HTERT RPE-1 (cell line): Measurements from ENCODE around the gene SPTLC2.
"Not testable (repeated sequence)": the region's sequence is repeated elsewhere in the genome, so short reads cannot be mapped to it uniquely, and the experiment has no call there.

ENCODE experiments used
- in situ Hi-C: fragments of 300-500 bp; cut with MboI; formaldehyde crosslinking; loops from 4 replicates; pipeline ENCODE4 v1.14.3; 2020; ENCODE audit warnings: low sequenced_read_pairs

Gene SPTLC2

DNA sequence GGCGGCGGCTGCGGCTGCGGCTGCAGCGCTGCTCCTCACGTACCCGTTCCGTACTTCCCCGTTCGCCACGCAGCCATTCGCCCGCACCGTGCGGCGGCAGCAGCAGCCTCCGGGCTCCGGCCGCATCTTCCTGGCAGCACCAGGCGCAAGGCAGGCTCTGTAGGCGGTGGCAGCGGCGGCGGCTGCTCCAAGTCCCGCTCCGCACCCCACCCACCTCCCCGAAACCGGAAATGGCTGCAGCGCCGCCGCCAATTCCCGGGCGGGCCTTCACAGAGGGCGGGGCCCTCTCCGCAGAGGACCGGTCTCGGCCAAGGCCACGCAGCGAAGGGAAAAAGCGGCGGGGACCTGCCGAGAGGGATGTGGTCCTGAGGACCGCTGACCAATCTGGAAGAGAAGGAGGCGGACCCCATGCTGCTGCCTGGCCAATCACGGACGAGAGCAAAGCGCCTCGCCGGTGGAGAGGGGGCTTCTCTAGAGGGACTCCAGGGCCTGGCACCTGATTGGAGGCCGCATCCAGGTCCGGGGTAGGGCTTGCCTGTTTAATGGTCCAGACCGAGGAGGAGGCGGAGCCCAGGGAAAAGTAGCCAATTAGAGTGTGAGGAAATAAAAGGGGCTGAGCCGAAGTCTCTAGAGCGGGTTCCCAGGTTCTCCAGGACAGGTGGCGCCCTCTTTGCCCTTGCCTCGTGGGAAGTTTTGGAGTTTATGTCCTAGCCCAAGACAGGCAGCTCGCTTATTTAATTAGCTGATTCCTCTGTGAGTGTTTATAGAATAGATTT lies at the start of gene SPTLC2:
Gene SPTLC2 (minus strand): TSS at position 184 of the 776 bp plus-strand sequence. CDS start 58 bp downstream, at position 126.
- in situ Hi-C loops: no loop called here

- in situ Hi-C loops: no loop called here
These were observed 46.9 kb upstream of the SPTLC2 start for GRCh38 chr14:77663293-77663692.

DNA sequence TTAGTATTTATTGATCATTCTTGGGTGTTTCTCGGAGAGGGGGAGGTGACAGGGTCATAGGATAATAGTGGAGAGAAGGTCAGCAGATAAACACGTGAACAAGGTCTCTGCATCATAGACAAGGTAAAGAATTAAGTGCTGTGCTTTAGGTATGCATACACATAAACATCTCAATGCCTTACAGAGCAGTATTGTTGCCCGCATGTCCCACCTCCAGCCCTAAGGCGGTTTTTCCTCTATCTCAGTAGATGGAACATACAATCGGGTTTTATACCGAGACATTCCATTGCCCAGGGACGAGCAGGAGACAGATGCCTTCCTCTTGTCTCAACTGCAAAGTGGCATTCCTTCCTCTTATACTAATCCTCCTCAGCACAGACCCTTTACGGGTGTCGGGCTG lies 45.1 kb upstream of the SPTLC2 start:
- in situ Hi-C loops: not testable (repeated sequence)

GRCh38 chr14:77660754-77661153 lies 44.3 kb upstream of the SPTLC2 start:
- in situ Hi-C loops: no loop called here

GRCh38 chr14:77659831-77660230 lies 43.4 kb upstream of the SPTLC2 start:
- in situ Hi-C loops: no loop called here

DNA sequence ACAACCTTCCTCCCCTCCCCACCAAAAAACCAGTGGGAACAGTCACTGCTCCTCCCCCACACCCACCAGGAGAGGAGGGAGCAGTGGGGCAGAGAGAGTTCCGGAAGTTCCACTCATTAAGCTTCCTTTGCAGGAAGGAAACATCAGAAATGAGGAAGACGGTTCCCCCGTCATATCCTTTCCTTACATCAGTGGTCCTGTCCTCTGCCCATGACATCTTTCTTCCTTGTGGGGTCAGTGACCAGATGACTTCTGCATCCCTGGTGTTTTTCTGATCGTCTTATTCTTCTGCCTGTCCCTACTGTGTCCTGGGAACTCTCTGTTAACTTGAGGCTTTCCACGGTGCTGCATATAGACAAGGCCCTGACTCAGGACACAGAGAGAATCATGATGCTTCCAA lies 40.8 kb upstream of the SPTLC2 start:
- in situ Hi-C loops: no loop called here

DNA sequence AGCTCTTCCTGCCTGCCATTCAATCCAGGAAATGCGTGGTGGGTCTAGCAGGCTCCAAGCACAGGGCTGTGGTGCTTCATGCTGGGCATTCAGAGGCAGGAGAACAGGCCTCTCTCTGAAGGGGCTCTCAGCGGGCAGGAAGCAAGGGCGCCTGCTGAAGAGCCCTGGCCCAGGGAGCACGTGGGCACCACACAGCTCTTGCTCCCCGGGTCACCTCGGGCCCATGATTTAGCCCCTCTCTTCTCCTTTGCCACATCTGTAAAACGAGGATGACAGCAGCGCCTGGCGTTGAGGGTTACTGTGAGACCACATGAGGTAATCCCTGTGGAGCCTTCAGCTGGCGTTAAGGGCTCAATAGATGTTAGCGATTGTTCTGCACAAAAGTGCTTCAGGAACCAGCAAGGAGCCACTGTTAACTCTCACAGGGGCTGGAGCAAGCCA lies 37.6 kb upstream of the SPTLC2 start:
- in situ Hi-C loops: no loop called here

DNA sequence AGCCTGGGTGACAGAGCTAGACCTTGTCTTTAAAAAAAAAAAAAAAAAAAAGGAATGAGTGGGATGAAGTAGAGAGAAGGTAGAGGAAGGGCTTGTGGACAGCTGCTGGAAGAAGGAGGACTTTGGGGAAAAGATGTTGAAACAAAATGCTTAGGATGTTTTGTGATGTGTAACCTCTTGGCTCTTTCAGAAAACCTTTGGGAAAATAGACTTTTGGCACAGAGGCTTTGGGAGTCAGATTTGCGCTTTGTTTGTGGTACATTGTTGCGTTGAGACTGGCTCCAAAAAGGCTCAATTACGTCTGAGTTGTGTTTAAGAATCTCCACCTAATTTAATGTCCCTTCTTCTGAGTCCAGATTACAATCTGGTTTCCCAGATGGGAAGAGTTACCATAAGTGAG lies 32.9 kb upstream of the SPTLC2 start:
- in situ Hi-C loops: no loop called here

GRCh38 chr14:77648520-77649200 lies 32.2 kb upstream of the SPTLC2 start:
- in situ Hi-C loops: no loop called here

- in situ Hi-C loops: no loop called here
These were observed 31.4 kb upstream of the SPTLC2 start for GRCh38 chr14:77647853-77648252.

GRCh38 chr14:77646907-77647306 lies 30.5 kb upstream of the SPTLC2 start:
- in situ Hi-C loops: no loop called here

DNA sequence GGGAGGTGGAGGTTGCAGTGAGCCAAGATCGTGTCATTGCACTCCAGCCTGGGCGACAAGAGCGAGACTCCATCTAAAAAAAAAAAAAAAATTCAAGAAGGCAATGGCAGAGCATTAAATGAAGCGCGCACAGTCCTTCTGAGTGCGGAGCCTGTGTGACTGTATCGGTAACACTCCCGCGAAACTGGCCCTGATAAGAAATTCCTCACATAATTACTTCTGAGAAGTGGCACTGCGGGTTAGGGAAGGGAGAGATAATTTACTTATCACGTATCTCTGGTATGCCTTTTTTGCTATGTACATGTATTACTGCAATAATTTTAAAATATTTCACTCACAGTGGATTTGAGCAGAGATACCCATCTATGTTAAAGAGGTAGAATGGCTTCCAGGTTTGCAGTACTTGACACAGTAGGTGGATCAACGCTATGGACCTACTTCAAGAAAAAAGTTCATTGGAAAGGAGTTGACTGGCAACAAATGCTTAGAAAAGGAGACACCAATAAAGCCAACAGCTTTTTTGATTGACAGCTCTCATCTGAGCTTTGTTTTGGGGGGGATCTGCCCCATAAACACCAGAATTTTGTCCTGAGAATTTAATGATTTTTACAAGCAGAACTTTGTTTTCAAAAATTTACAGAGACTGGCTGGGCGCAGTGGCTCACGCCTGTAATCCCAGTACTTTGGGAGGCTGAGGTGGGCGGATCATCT lies 29.2 kb upstream of the SPTLC2 start:
- in situ Hi-C loops: no loop called here

DNA sequence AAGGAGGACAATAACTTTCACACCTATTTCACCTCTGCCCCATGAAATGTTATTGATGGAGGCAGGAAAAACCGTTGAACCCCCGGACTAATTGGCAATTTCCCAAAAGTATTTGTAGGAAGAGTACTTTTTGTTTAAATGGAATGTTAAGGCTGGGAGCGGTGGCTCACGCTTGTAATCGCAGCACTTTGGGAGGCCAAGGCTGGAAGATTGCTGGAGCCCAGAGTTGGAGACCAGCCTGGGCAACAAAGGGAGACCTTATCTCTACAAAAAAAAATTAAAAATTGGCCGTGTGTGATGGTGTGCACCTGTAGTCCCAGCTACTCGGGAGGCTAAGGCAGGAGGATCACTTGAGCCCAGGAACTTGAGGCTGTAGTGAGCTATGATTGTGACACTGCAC lies 26.0 kb upstream of the SPTLC2 start:
- in situ Hi-C loops: no loop called here

GRCh38 chr14:77641534-77642341 lies 25.3 kb upstream of the SPTLC2 start:
- in situ Hi-C loops: no loop called here

DNA sequence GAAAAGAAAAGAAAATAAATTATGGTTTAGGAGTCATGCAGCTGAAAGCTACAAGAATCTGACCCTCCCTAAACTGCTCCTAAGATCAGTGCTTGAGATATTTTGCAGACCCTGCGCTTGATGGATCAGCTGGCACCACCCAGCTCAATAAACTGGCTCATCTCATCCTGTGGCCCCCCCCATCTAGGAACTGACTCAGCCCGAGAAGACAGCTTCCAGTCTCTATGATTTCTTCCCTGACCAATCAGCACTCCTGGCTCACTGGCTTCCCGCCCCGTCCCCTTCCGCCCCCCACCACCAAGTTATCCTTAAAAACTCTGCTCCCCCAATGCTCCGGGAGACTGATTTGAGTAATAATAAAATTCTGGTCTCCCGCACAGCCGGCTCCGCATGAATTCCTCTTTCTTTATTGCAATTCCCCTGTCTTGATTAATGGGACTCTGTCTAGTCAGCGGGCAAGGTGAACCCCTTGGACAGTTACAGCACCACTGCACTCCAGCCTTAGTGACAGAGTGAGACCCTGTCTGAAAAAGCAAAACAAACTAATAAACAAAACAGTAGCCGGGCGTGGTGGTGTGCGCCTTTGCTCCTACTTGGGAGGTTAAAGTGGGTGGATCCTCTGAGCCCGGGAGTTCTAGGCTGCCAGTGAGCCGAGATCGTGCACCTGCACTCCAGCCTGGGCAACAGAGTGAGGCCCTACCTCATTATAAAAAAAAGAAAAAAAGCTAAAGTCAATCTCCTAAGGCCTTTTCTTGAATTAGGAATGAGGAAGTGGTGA lies 24.5 kb upstream of the SPTLC2 start:
- in situ Hi-C loops: no loop called here

DNA sequence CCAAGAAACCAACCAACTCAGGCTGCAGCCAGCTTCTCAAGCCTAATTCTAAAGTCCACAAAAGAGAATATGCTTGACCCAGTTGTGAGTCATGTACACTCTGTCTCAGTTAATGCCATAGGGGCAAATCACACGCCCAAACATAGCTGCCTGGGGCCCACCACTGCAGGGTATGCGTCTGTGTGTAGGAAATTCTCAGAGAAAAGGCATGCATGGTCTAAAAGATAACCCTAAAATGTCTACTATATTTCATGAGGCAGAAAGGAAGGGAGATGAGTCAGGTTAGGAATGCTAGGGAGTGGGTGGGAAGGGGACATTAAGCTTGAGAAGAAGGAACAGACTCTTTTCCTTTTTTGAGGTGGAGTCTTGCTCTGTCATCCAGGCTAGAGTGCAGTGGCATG lies 22.3 kb upstream of the SPTLC2 start:
- in situ Hi-C loops: no loop called here

- in situ Hi-C loops: not testable (repeated sequence)
These were observed 19.4 kb upstream of the SPTLC2 start for GRCh38 chr14:77635869-77636268.

- in situ Hi-C loops: not testable (repeated sequence)
These were observed 19.0 kb upstream of the SPTLC2 start for GRCh38 chr14:77635466-77635865.

DNA sequence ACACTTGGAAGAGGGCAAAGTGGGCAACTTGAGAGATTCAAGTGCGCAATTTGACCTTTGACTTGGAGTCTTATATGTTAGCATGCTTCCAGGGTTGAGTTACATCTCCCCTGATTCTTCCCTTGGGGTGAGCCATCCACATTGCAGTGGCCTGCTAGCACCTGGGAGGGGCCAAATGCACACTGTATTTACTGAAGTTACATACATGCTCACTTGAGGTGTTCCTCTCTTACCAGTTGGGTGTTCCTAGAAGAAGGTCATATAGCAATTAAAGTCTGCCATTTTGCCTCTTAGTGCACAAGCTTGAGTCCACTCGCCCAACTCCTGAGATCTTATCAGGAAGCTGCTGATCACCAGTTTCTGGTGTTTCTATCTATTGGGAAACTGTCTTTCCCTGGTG lies 13.7 kb upstream of the SPTLC2 start:
- in situ Hi-C loops: no loop called here

DNA sequence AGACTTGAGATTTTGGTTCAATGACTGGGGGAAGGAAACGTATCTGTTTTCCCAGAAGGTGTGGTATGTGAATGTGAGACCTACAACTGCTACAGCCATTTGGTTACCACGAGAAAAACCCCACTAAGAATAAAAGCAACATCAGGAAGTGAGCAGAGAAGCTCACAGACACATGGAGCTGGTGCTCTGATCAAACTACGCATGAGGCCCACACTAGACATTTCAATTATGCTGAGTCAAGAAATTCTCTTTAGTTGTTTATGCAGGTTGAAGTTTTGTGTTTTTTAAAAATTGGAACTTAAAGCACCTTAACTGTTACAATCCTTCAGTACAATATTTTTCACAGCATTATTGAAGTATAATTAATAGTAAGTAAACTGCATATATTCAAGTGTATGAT lies 8.9 kb upstream of the SPTLC2 start:
- in situ Hi-C loops: no loop called here
